ENCODE measurements around the gene METTL18. TPM values are rescaled to one million over a fixed set of nuclear protein-coding genes. Genes with fewer than 3 reads are reported as not detected.

The METTL18 gene
- total and polyA plus RNA-seq, 2 of the 13 experiments (the other 11 are each of a cell fraction or from before 2014, with no cell fraction given): 2.7 to 6.7 TPM

DNA sequence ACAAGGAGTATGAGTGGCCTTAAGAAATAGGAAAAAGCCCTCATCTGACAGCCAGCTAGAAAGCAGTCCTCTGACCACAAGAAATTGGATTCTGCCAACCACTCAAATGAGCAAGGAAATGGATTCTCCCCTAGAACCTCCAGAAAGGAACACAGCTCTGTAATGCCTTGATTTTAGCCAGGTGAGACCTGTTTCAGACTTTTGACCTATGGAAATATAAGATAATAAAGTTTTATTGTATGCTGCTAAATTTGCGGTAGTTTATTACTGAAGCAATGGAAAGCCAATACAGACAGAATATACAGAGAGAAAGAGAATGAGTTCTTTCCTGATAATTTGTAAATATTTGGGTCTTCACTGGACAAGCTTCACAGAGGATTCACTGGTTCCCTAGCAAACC, 32.0 kb downstream of the METTL18 start:
- Histone ChIP-seq H3K4me3 (replicated peaks in 1 of 3; ENCODE audit: insufficient read depth in 1 of 3, low read depth in 2 of 3, low read length in 3 of 3) (no peak overlapping the region), H3K79me2 (ENCODE audit: insufficient read depth, low read length) (no peaks in the 10 kb centered on the region), H3K9me3 (ENCODE audit: low read length) (peaks cover 6% of the 10 kb centered on the region; the same call in 1 of the 2 replicates), H3K4me2 (ENCODE audit: low read depth, low read length) (no peak overlapping the region), H4K20me1 (ENCODE audit: insufficient read depth, low read length) (no peaks in the 10 kb centered on the region), H3K36me3 (replicated peaks in 1 of 2; ENCODE audit: control insufficient read depth in 1 of 2, insufficient read depth in 2 of 2, low read length in 2 of 2) (no peaks in the 10 kb centered on the region), H3K27ac (ENCODE audit: extremely low read length, insufficient read depth, low read length) (no peak overlapping the region), H3K27me3 (ENCODE audit: control insufficient read depth in 1 of 2, insufficient read depth in 2 of 2, low read length in 2 of 2) (no peaks in the 10 kb centered on the region), H3K4me1 (ENCODE audit: insufficient read depth, low read length) (peaks cover 31% of the 10 kb centered on the region), H3K9ac (ENCODE audit: insufficient read depth, low read depth, low read length) (no peak overlapping the region), H2AFZ (ENCODE audit: low read length) (no peak overlapping the region)
- no TSS peak for BruUV-seq (replicated peaks)
- DNase-seq (ENCODE audit: low spot score) (no peak), FAIRE-seq (no peak), ATAC-seq (no peak)
- no peak for TF ChIP-seq MXD4 (CRISPR knock-in tag; IDR thresholded peaks at IDR 0.05)
- in situ Hi-C loops (cut with HindIII; ENCODE audit: extremely low pct_ligation_motif_present, low pct_unique_long_range_greater_than_20kb) (no loop called here), intact Hi-C loops (cut with micrococcal nuclease; ENCODE audit: unreplicated experiment) (no loop called here)
- POLR2A ChIA-PET: interaction anchor here (1.0 kb wide), 1 partner anchor 32 kb away, joined by 3 read pairs; no protein-coding TSS in a partner anchor
- WGBS (ENCODE audit: low lambda C conversion rate): 100% methylated on average over 1 of the region's 1 CpG
- CTCF ChIA-PET (ENCODE audit: low intra/inter-chr PET ratio, low total read pairs): no interaction called here

DNA sequence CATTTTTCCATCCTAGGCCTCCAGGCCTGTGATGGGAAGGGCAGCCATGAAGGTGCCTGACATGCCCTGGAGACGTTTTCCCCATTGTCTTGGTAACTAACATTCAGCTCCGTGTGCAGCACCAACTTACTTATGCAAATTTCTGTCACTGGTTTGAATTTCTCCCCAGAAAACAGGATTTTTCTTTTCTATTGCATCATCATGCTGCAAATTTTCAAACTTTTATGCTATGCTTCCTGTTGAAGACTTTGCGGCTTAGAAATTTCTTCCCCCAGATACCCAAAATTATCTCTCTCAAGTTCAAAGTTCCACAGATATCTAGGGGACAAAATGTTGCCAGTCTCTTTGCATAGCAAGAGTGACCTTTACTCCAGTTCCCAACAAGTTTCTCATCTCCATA, 35.7 kb downstream of the METTL18 start:
- H3K27me3 ChIP-seq (ENCODE audit: control insufficient read depth in 1 of 2, insufficient read depth in 2 of 2, low read length in 2 of 2): no peaks in the 10 kb centered on the region
- H3K4me3 ChIP-seq (replicated peaks in 1 of 3; ENCODE audit: insufficient read depth in 1 of 3, low read depth in 2 of 3, low read length in 3 of 3): no peak overlapping the region
- H3K9ac ChIP-seq (ENCODE audit: insufficient read depth, low read depth, low read length): no peak overlapping the region
- H3K79me2 ChIP-seq (ENCODE audit: insufficient read depth, low read length): no peaks in the 10 kb centered on the region
- POLR2A ChIA-PET: no interaction called here
- ATAC-seq (no peak), FAIRE-seq (no peak), DNase-seq (ENCODE audit: low spot score) (no peak)
- H3K36me3 ChIP-seq (replicated peaks in 1 of 2; ENCODE audit: control insufficient read depth in 1 of 2, insufficient read depth in 2 of 2, low read length in 2 of 2): no peaks in the 10 kb centered on the region
- TF ChIP-seq KMT2A (CRISPR knock-in tag; IDR thresholded peaks at IDR 0.05): no peak
- no peak for TF ChIP-seq TAF15 (IDR thresholded peaks at IDR 0.05; ENCODE audit: low read depth, low read length, poor library complexity, severe bottlenecking)
- peaks cover 6% of the 10 kb centered on the region; the same call in 1 of the 2 replicates for H3K9me3 ChIP-seq (ENCODE audit: low read length)
- H3K4me2 ChIP-seq (ENCODE audit: low read depth, low read length): no peak overlapping the region
- in situ Hi-C loops (cut with HindIII; ENCODE audit: extremely low pct_ligation_motif_present, low pct_unique_long_range_greater_than_20kb) (no loop called here), intact Hi-C loops (cut with micrococcal nuclease; ENCODE audit: unreplicated experiment) (no loop called here)
- H3K4me1 ChIP-seq (ENCODE audit: insufficient read depth, low read length): peaks cover 12% of the 10 kb centered on the region
- H4K20me1 ChIP-seq (ENCODE audit: insufficient read depth, low read length): no peaks in the 10 kb centered on the region
- no peak overlapping the region for H2AFZ ChIP-seq (ENCODE audit: low read length)
- 62% methylated on average over 3 of the region's 3 CpGs for WGBS (ENCODE audit: low lambda C conversion rate)
- CTCF ChIA-PET (ENCODE audit: low intra/inter-chr PET ratio, low total read pairs): no interaction called here
- no peak overlapping the region for H3K27ac ChIP-seq (ENCODE audit: extremely low read length, insufficient read depth, low read length)
- BruUV-seq (replicated peaks): no TSS peak
